CD4-positive, alpha-beta T cell (primary cell): ENCODE measurements around the gene FYB1. TPM values are rescaled to one million over a fixed set of nuclear protein-coding genes. Genes with fewer than 3 reads are reported as not detected.
A peak's percentile ranks its signal among the peaks of the same experiment; 100 is the strongest.

ENCODE experiments used
- ATAC-seq: fragments of 200-7000 bp; cut with Tn5 transposase; one replicate; pipeline ENCODE4 v1.10.0; 2022; ENCODE audit warnings: mild to moderate bottlenecking; ENCODE audit not compliant: poor library complexity
- CTCF ChIA-PET: fragments of 350-600 bp; sonication (Branson Sonifier 250); formaldehyde crosslinking; loops from one replicate; lab custom pipeline; 2021; ENCODE audit warnings: antibody characterized with exemption, inconsistent platforms; lab: Charles Lee
- POLR2A ChIA-PET: fragments of 350-600 bp; sonication (Branson Sonifier 250); formaldehyde crosslinking; loops from one replicate; lab custom pipeline; 2021; ENCODE audit warnings: antibody characterized with exemption, inconsistent platforms; lab: Charles Lee
- DNase-seq, 14 experiments: peaks; one replicate each; pipeline ENCODE4 v3.0.0-alpha.2; 2013 to 2020; ENCODE audit warnings: mixed read lengths in 2 of 14
- H3K27ac ChIP-seq, 2 donors: one replicate each; pipeline versions ENCODE4 v1.5.1 to v1.7.0; 2013; ENCODE audit warnings: low read length in 2 of 2, low read depth in 1 of 2, mild to moderate bottlenecking in 1 of 2
- H3K27me3 ChIP-seq, 2 experiments: 1 replicate in 1 of 2; 2 replicates in 1 of 2; pipeline versions ENCODE4 v1.6.1 to v1.7.0; 2013; ENCODE audit warnings: low read length in 2 of 2, control low read depth in 1 of 2, mild to moderate bottlenecking in 1 of 2, moderate library complexity in 1 of 2; ENCODE audit not compliant: insufficient read depth in 2 of 2, control insufficient read depth in 1 of 2
- H3K36me3 ChIP-seq: one replicate; pipeline ENCODE4 v1.6.1; 2013; ENCODE audit warnings: low read length, control low read depth; ENCODE audit not compliant: insufficient read depth
- H3K4me1 ChIP-seq: one replicate; pipeline ENCODE4 v1.6.1; 2013; ENCODE audit warnings: low read length, control low read depth; ENCODE audit not compliant: insufficient read depth
- H3K4me3 ChIP-seq: one replicate; pipeline ENCODE4 v1.5.1; 2013; ENCODE audit warnings: mild to moderate bottlenecking, low read length, moderate library complexity
- H3K9me3 ChIP-seq, 2 experiments: 1 replicate in 1 of 2; 2 replicates in 1 of 2; pipeline versions ENCODE4 v1.6.1 to v1.7.0; 2013; ENCODE audit warnings: low read length in 2 of 2, mild to moderate bottlenecking in 2 of 2, control low read depth in 1 of 2, moderate library complexity in 1 of 2; ENCODE audit not compliant: control insufficient read depth in 1 of 2, insufficient read depth in 1 of 2
- H3K27ac Mint-ChIP-seq: one replicate; pipeline ENCODE4 v1.8.0; 2020; ENCODE audit warnings: mixed read lengths
- H3K27me3 Mint-ChIP-seq: one replicate; pipeline ENCODE4 v1.8.0; 2021; ENCODE audit warnings: mixed read lengths
- H3K36me3 Mint-ChIP-seq: one replicate; pipeline ENCODE4 v1.8.0; 2021; ENCODE audit warnings: low read depth, mixed read lengths
- H3K4me1 Mint-ChIP-seq: one replicate; pipeline ENCODE4 v1.8.0; 2021; ENCODE audit warnings: low read depth, mixed read lengths
- H3K4me3 Mint-ChIP-seq: one replicate; pipeline ENCODE4 v1.8.0; 2020; ENCODE audit warnings: mild to moderate bottlenecking, mixed read lengths
- H3K9me3 Mint-ChIP-seq: one replicate; pipeline ENCODE4 v1.8.0; 2020; ENCODE audit warnings: mixed read lengths
- intact Hi-C, 2 experiments: fragments of 100-400 bp; cut with DNase I in 1 of 2; cut with micrococcal nuclease in 1 of 2; formaldehyde crosslinking; loops; one replicate each; pipeline versions ENCODE4 v1.15.1 to v1.9.0; 2023 to 2025; cut with DNase I, micrococcal nuclease
- total RNA-seq, 174 experiments: library from RNA in 2 of 174; stranded (reverse) in 2 of 174; gene quantifications; one replicate each; pipeline ENCODE4 v1.2.3 and lab custom pipeline; 2021 to 2026
- TF ChIP-seq, protein P1 (sequence below): fragments of 200-600 bp; IDR thresholded peaks from one replicate; pipeline ENCODE4 v1.8.0; 2022; ENCODE audit warnings: antibody characterized with exemption, mild to moderate bottlenecking

FYB1 gene
- total RNA-seq, 2 experiments from 2014 or later: 478 to 497 TPM

DNA sequence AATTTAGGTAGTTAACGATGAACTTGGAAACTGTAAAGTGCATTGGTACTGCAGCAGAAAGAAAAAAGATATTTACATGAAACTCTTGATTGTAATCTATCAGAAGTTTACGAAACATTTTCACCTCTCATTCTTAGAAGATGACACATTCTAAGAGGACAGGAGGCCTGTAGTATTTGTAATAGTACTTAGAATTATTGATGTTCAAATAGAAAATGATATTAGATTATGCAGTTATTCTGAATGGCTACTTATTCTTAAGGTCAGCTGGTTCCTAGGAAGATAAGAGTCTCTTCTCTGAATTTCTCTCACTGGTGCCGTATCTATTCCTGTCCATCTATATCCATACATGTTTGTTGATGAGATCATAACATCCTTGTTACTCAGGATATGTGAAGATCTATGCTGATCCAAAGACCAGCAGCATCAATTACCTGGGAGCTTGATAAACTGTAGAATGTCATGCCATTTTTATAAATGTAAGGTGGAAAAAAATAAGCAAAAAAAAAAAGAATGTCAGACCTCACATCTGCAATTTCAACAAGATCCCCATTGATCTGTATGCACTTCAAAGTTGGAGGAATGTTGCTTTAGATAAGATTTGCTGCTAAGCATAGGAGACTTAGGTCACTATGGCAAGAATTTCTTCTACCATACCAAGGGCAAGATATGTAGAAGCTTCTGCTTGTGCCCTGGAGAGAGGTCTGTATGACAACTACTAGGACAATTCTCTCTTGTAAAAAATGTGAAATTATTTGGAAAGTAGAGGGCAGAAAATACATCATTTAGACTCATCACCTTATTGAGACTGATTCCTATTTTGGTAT is 102.8 kb downstream of the FYB1 start:
- DNase-seq (no peak), ATAC-seq (no peak)
- Mint-ChIP-seq H3K4me3 (no peak overlapping the region), H3K36me3 (peaks cover 88% of the 10 kb centered on the region), H3K4me1 (peaks cover 41% of the 10 kb centered on the region), H3K9me3 (no peaks in the 10 kb centered on the region), H3K27me3 (no peaks in the 10 kb centered on the region), H3K27ac (peak overlapping the region; percentile 60)
- Histone ChIP-seq H3K9me3 (no peaks in the 10 kb centered on the region), H3K36me3 (peaks cover 100% of the 10 kb centered on the region), H3K4me3 (no peak overlapping the region), H3K4me1 (no peaks in the 10 kb centered on the region), H3K27me3 (no peaks in the 10 kb centered on the region), H3K27ac (no peak overlapping the region)
- intact Hi-C loops: no loop called here
- POLR2A ChIA-PET: no interaction called here
- CTCF ChIA-PET: interaction anchor here (1.7 kb wide), 1 partner anchor 19 kb away, joined by 4 read pairs; no protein-coding TSS in a partner anchor
- TF ChIP-seq, protein P1, sequence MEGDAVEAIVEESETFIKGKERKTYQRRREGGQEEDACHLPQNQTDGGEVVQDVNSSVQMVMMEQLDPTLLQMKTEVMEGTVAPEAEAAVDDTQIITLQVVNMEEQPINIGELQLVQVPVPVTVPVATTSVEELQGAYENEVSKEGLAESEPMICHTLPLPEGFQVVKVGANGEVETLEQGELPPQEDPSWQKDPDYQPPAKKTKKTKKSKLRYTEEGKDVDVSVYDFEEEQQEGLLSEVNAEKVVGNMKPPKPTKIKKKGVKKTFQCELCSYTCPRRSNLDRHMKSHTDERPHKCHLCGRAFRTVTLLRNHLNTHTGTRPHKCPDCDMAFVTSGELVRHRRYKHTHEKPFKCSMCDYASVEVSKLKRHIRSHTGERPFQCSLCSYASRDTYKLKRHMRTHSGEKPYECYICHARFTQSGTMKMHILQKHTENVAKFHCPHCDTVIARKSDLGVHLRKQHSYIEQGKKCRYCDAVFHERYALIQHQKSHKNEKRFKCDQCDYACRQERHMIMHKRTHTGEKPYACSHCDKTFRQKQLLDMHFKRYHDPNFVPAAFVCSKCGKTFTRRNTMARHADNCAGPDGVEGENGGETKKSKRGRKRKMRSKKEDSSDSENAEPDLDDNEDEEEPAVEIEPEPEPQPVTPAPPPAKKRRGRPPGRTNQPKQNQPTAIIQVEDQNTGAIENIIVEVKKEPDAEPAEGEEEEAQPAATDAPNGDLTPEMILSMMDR: no peak

DNA sequence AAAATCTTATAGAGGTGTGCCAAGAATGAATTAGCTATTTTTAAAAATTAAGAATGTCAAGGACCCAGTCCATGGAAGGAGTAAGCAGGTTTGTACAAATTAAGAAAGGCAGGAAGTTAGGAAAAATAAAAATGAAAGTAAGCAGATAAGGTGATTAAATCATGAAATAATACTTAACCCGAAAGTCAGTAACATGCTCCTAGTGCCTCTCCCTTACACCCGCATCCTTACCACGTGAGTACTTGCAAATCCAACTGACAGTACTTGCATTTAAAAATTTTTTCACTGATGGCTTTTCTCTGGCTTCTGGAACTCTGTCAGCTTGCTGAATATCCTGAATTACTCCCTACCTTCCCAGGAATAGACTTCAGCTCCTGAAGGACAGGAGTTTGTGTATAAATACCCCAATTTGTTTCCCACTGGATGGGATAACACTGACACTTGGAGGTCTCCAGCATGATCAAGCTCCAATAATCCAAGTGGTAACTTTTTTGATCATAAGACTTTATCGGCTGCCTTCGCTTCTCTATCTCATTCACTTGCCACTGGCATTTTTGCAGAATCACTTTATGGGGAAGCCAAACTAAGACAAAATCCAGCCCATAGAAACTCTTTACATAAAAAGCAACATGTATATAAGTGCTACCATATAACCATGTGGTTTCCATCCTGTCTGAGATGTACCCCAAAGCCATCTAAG is 103.6 kb downstream of the FYB1 start:
- H3K36me3 Mint-ChIP-seq: peaks cover 87% of the 10 kb centered on the region
- Histone ChIP-seq H3K4me3 (no peak overlapping the region), H3K4me1 (no peaks in the 10 kb centered on the region), H3K36me3 (peaks cover 100% of the 10 kb centered on the region), H3K27ac (no peak overlapping the region), H3K9me3 (no peaks in the 10 kb centered on the region), H3K27me3 (no peaks in the 10 kb centered on the region)
- DNase-seq (no peak), ATAC-seq (no peak)
- H3K27ac Mint-ChIP-seq: peak overlapping the region; percentile 60
- TF ChIP-seq, protein P1: no peak
- no peaks in the 10 kb centered on the region for H3K9me3 Mint-ChIP-seq
- H3K27me3 Mint-ChIP-seq: no peaks in the 10 kb centered on the region
- peaks cover 45% of the 10 kb centered on the region for H3K4me1 Mint-ChIP-seq
- CTCF ChIA-PET: interaction anchor here (1.7 kb wide), 1 partner anchor 20 kb away, joined by 4 read pairs; no protein-coding TSS in a partner anchor
- intact Hi-C loops: loop anchor here in 1 of 2 experiments (2.0 kb wide), 1 partner anchor 15 kb away; no protein-coding TSS in a partner anchor
- no peak overlapping the region for H3K4me3 Mint-ChIP-seq
- POLR2A ChIA-PET: no interaction called here

DNA sequence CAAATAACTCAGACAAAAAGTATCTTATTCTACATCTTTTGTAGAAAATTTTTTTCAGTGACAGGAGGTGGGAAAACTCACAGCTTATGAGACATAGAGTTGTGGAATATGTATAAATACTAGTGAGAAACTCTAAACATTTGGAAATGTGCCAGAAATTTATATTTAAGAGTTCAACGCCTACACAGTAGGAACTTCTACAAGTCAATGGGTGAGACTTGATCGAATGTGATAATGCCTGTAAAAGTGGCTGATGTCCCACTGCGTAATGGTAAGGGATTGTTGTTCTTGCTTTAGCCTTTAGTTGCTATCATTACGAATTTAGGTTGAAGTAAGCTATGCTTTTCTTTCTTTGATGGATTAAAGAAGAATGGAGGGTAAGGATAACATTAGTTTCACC is 105.2 kb downstream of the FYB1 start:
- Mint-ChIP-seq H3K36me3 (peaks cover 88% of the 10 kb centered on the region), H3K27me3 (no peaks in the 10 kb centered on the region), H3K27ac (peak overlapping the region; percentile 60), H3K4me1 (peaks cover 50% of the 10 kb centered on the region), H3K4me3 (no peak overlapping the region), H3K9me3 (no peaks in the 10 kb centered on the region)
- Histone ChIP-seq H3K9me3 (no peaks in the 10 kb centered on the region), H3K4me3 (no peak overlapping the region), H3K4me1 (no peaks in the 10 kb centered on the region), H3K27me3 (no peaks in the 10 kb centered on the region), H3K36me3 (peaks cover 100% of the 10 kb centered on the region), H3K27ac (no peak overlapping the region)
- DNase-seq (no peak), ATAC-seq (no peak)
- intact Hi-C loops: loop anchor here in 1 of 2 experiments (2.0 to 5.0 kb wide), 2 partner anchors 17 to 147 kb away; no protein-coding TSS in a partner anchor
- CTCF ChIA-PET: no interaction called here
- POLR2A ChIA-PET: interaction anchor here (0.7 to 0.8 kb wide), 2 partner anchors 9 to 87 kb away, joined by 3 read pairs; no protein-coding TSS in a partner anchor
- TF ChIP-seq, protein P1: no peak
